Retina (tissue), 1 donor: ENCODE data around the gene OSBPL2.

Experiments used
- DNase-seq: peaks from one replicate; pipeline ENCODE4 v3.0.0-alpha.2; 2016

OSBPL2 gene

GRCh38 chr20:62262064-62262463, 23.7 kb downstream of the OSBPL2 start:
- DNase-seq: no peak

GRCh38 chr20:62263396-62263795, 25.1 kb downstream of the OSBPL2 start:
- DNase-seq: no peak

GRCh38 chr20:62265365-62265764, 27.0 kb downstream of the OSBPL2 start:
- DNase-seq: no peak

- DNase-seq: no peak
Measured at GRCh38 chr20:62266340-62266739, 28.0 kb downstream of the OSBPL2 start.

- no peak for DNase-seq
Measured at GRCh38 chr20:62266851-62267250, 28.5 kb downstream of the OSBPL2 start.

GRCh38 chr20:62267543-62267942, 29.2 kb downstream of the OSBPL2 start:
- no peak for DNase-seq

- no peak for DNase-seq
Measured at GRCh38 chr20:62268228-62268900, 30.0 kb downstream of the OSBPL2 start.

- no peak for DNase-seq
Measured at GRCh38 chr20:62269378-62269777, 31.1 kb downstream of the OSBPL2 start.

GRCh38 chr20:62269871-62270270, 31.6 kb downstream of the OSBPL2 start:
- no peak for DNase-seq

GRCh38 chr20:62272200-62272599, 33.9 kb downstream of the OSBPL2 start:
- DNase-seq: no peak

GRCh38 chr20:62273416-62273815, 35.1 kb downstream of the OSBPL2 start:
- no peak for DNase-seq

GRCh38 chr20:62274332-62274950, 36.1 kb downstream of the OSBPL2 start:
- DNase-seq: no peak

GRCh38 chr20:62275219-62275618, 36.9 kb downstream of the OSBPL2 start:
- no peak for DNase-seq

GRCh38 chr20:62276439-62276838, 38.1 kb downstream of the OSBPL2 start:
- DNase-seq: no peak

GRCh38 chr20:62277253-62277652, 38.9 kb downstream of the OSBPL2 start:
- DNase-seq: no peak

GRCh38 chr20:62280303-62280702, 42.0 kb downstream of the OSBPL2 start:
- DNase-seq: no peak

- DNase-seq: no peak
Measured at GRCh38 chr20:62281161-62281933, 43.0 kb downstream of the OSBPL2 start.

GRCh38 chr20:62282103-62282502, 43.8 kb downstream of the OSBPL2 start:
- no peak for DNase-seq

GRCh38 chr20:62282877-62283503, 44.7 kb downstream of the OSBPL2 start:
- no peak for DNase-seq

- DNase-seq: no peak
Measured at GRCh38 chr20:62284448-62284847, 46.1 kb downstream of the OSBPL2 start.

GRCh38 chr20:62285151-62285550, 46.8 kb downstream of the OSBPL2 start:
- no peak for DNase-seq

GRCh38 chr20:62285722-62286121, 47.4 kb downstream of the OSBPL2 start:
- no peak for DNase-seq

- peak; percentile 40 for DNase-seq
Measured at GRCh38 chr20:62286493-62287064, 48.3 kb downstream of the OSBPL2 start.
